ENCODE measurements around the gene PCDHGA7.
"Not testable (repeated sequence)": the region's sequence is repeated elsewhere in the genome, so short reads cannot be mapped to it uniquely, and the experiment has no call there.

PCDHGA7 gene

GRCh38 chr5:141371572-141372475, 10.7 kb upstream of the PCDHGA7 start:
- H3K4me1 ChIP-seq (ENCODE audit: insufficient read depth, low read length) = no peaks in the 10 kb centered on the region
- H3K27me3 ChIP-seq (ENCODE audit: insufficient read depth, low read length) = no peaks in the 10 kb centered on the region
- no peaks in the 10 kb centered on the region for H3K36me3 ChIP-seq (ENCODE audit: insufficient read depth, low read length)
- WGBS = 96% methylated on average over 69 of the region's 69 CpGs
- no peak overlapping the region for H3K4me3 ChIP-seq (ENCODE audit: low read length)
- no peak overlapping the region for H3K27ac ChIP-seq (ENCODE audit: low read depth, low read length)
- H3K9me3 ChIP-seq (ENCODE audit: insufficient read depth, low read depth, low read length) = peaks cover 68% of the 10 kb centered on the region
- H3K9ac ChIP-seq (ENCODE audit: low read depth, low read length) = no peak overlapping the region

GRCh38 chr5:141373673-141374317, 8.7 kb upstream of the PCDHGA7 start, which contains the start of gene PCDHGA6:
TSS of gene PCDHGA6 (plus strand) at chr5:141373891. CDS start at chr5:141374084, 193 bp downstream.
- H3K27me3 ChIP-seq (ENCODE audit: insufficient read depth, low read length) = no peaks in the 10 kb centered on the region
- WGBS = 96% methylated on average over 27 of the region's 27 CpGs
- H3K4me1 ChIP-seq (ENCODE audit: insufficient read depth, low read length) = no peaks in the 10 kb centered on the region
- H3K36me3 ChIP-seq (ENCODE audit: insufficient read depth, low read length) = no peaks in the 10 kb centered on the region
- no peak within 1 kb of the TSS for H3K27ac ChIP-seq (ENCODE audit: low read depth, low read length)
- no peak within 1 kb of the TSS for H3K9ac ChIP-seq (ENCODE audit: low read depth, low read length)
- H3K4me3 ChIP-seq (ENCODE audit: low read length) = peak within 1 kb of the TSS; percentile 24; the same call in 1 of the 2 replicates
- peaks cover 67% of the 10 kb centered on the region for H3K9me3 ChIP-seq (ENCODE audit: insufficient read depth, low read depth, low read length)

- Histone ChIP-seq H3K27ac (ENCODE audit: low read depth, low read length) (no peak overlapping the region), H3K4me3 (ENCODE audit: low read length) (no peak overlapping the region), H3K9ac (ENCODE audit: low read depth, low read length) (no peak overlapping the region), H3K27me3 (ENCODE audit: insufficient read depth, low read length) (no peaks in the 10 kb centered on the region), H3K9me3 (ENCODE audit: insufficient read depth, low read depth, low read length) (peaks cover 64% of the 10 kb centered on the region), H3K4me1 (ENCODE audit: insufficient read depth, low read length) (no peaks in the 10 kb centered on the region), H3K36me3 (ENCODE audit: insufficient read depth, low read length) (no peaks in the 10 kb centered on the region)
- WGBS = 97% methylated on average over 14 of the region's 14 CpGs
Observed at GRCh38 chr5:141374627-141375026, 7.9 kb upstream of the PCDHGA7 start.

- H3K36me3 ChIP-seq (ENCODE audit: insufficient read depth, low read length); H3K9ac ChIP-seq (ENCODE audit: low read depth, low read length); H3K27ac ChIP-seq (ENCODE audit: low read depth, low read length); H3K4me1 ChIP-seq (ENCODE audit: insufficient read depth, low read length); H3K4me3 ChIP-seq (ENCODE audit: low read length); H3K27me3 ChIP-seq (ENCODE audit: insufficient read depth, low read length): not testable (repeated sequence)
- H3K9me3 ChIP-seq (ENCODE audit: insufficient read depth, low read depth, low read length) = peaks cover 60% of the 10 kb centered on the region
- WGBS = 96% methylated on average over 38 of the region's 48 CpGs
Observed at GRCh38 chr5:141375444-141376155, 6.9 kb upstream of the PCDHGA7 start.

- no peaks in the 10 kb centered on the region for H3K27me3 ChIP-seq (ENCODE audit: insufficient read depth, low read length)
- H3K9ac ChIP-seq (ENCODE audit: low read depth, low read length) = no peak overlapping the region
- H3K27ac ChIP-seq (ENCODE audit: low read depth, low read length) = no peak overlapping the region
- WGBS = 95% methylated on average over 21 of the region's 21 CpGs
- H3K4me3 ChIP-seq (ENCODE audit: low read length) = no peak overlapping the region
- H3K36me3 ChIP-seq (ENCODE audit: insufficient read depth, low read length) = 0 out of 2 replicates have a peak, but pooled peaks cover 3% of the 10 kb centered on the region
- H3K4me1 ChIP-seq (ENCODE audit: insufficient read depth, low read length) = no peaks in the 10 kb centered on the region
- peaks cover 46% of the 10 kb centered on the region for H3K9me3 ChIP-seq (ENCODE audit: insufficient read depth, low read depth, low read length)
Observed at GRCh38 chr5:141383345-141383744, 803 bp downstream of the PCDHGA7 start.

- Histone ChIP-seq H3K36me3 (ENCODE audit: insufficient read depth, low read length) (peaks cover 9% of the 10 kb centered on the region; the same call in 1 of the 2 replicates), H3K27me3 (ENCODE audit: insufficient read depth, low read length) (no peaks in the 10 kb centered on the region), H3K4me3 (ENCODE audit: low read length) (no peak overlapping the region), H3K4me1 (ENCODE audit: insufficient read depth, low read length) (no peaks in the 10 kb centered on the region), H3K9ac (ENCODE audit: low read depth, low read length) (no peak overlapping the region), H3K27ac (ENCODE audit: low read depth, low read length) (no peak overlapping the region), H3K9me3 (ENCODE audit: insufficient read depth, low read depth, low read length) (peaks cover 59% of the 10 kb centered on the region)
- 96% methylated on average over 43 of the region's 43 CpGs for WGBS
Observed at GRCh38 chr5:141384471-141385267, 2.1 kb downstream of the PCDHGA7 start.

- H3K9ac ChIP-seq (ENCODE audit: low read depth, low read length); H3K27me3 ChIP-seq (ENCODE audit: insufficient read depth, low read length); H3K27ac ChIP-seq (ENCODE audit: low read depth, low read length); H3K4me1 ChIP-seq (ENCODE audit: insufficient read depth, low read length): not testable (repeated sequence)
- peaks cover 19% of the 10 kb centered on the region; the same call in 1 of the 2 replicates for H3K36me3 ChIP-seq (ENCODE audit: insufficient read depth, low read length)
- H3K4me3 ChIP-seq (ENCODE audit: low read length) = peak within 1 kb of the TSS; percentile 59
- peaks cover 77% of the 10 kb centered on the region for H3K9me3 ChIP-seq (ENCODE audit: insufficient read depth, low read depth, low read length)
- WGBS = 79% methylated on average over 18 of the region's 40 CpGs
Observed at GRCh38 chr5:141387557-141388311, 5.2 kb downstream of the PCDHGA7 start, which contains the start of gene PCDHGB4. TSS of gene PCDHGB4 (plus strand) at chr5:141387698. CDS start at chr5:141387885, 187 bp downstream.

GRCh38 chr5:141388661-141389060, 6.1 kb downstream of the PCDHGA7 start:
- Histone ChIP-seq H3K9ac (ENCODE audit: low read depth, low read length) (no peak overlapping the region), H3K36me3 (ENCODE audit: insufficient read depth, low read length) (peaks cover 28% of the 10 kb centered on the region; the same call in 1 of the 2 replicates), H3K27me3 (ENCODE audit: insufficient read depth, low read length) (no peaks in the 10 kb centered on the region), H3K4me3 (ENCODE audit: low read length) (peak overlapping the region; percentile 12; the same call in 1 of the 2 replicates), H3K9me3 (ENCODE audit: insufficient read depth, low read depth, low read length) (peaks cover 77% of the 10 kb centered on the region), H3K4me1 (ENCODE audit: insufficient read depth, low read length) (no peaks in the 10 kb centered on the region), H3K27ac (ENCODE audit: low read depth, low read length) (no peak overlapping the region)
- 94% methylated on average over 10 of the region's 10 CpGs for WGBS

GRCh38 chr5:141389153-141390042, 6.9 kb downstream of the PCDHGA7 start:
- H3K4me3 ChIP-seq (ENCODE audit: low read length) = peak overlapping the region; percentile 12; the same call in 1 of the 2 replicates
- WGBS = 97% methylated on average over 77 of the region's 77 CpGs
- H3K27ac ChIP-seq (ENCODE audit: low read depth, low read length) = no peak overlapping the region

More at GRCh38 chr5:141389153-141390042, 6.9 kb downstream of the PCDHGA7 start:
- no peak overlapping the region for H3K9ac ChIP-seq (ENCODE audit: low read depth, low read length)
- no peaks in the 10 kb centered on the region for H3K27me3 ChIP-seq (ENCODE audit: insufficient read depth, low read length)
- peaks cover 28% of the 10 kb centered on the region; the same call in 1 of the 2 replicates for H3K36me3 ChIP-seq (ENCODE audit: insufficient read depth, low read length)
- H3K4me1 ChIP-seq (ENCODE audit: insufficient read depth, low read length) = no peaks in the 10 kb centered on the region
- H3K9me3 ChIP-seq (ENCODE audit: insufficient read depth, low read depth, low read length) = peaks cover 78% of the 10 kb centered on the region

Data from HUES64 (cell line).